Stimulated activated CD8-positive, alpha-beta memory T cell treated with anti-CD3 and anti-CD28 coated beads, Interleukin-2, amount 100 ng/mL, for 1 hour (primary cell): ENCODE measurements around the gene NKIRAS2.

ENCODE experiments used
- DNase-seq, 2 donors: peaks; one replicate each; pipeline ENCODE4 v3.0.0-alpha.2; 2020; ENCODE audit warnings: low read depth in 2 of 2

The NKIRAS2 gene

GRCh38 chr17:42055027-42055426 is 35.1 kb downstream of the NKIRAS2 start:
- no peak for DNase-seq

DNA sequence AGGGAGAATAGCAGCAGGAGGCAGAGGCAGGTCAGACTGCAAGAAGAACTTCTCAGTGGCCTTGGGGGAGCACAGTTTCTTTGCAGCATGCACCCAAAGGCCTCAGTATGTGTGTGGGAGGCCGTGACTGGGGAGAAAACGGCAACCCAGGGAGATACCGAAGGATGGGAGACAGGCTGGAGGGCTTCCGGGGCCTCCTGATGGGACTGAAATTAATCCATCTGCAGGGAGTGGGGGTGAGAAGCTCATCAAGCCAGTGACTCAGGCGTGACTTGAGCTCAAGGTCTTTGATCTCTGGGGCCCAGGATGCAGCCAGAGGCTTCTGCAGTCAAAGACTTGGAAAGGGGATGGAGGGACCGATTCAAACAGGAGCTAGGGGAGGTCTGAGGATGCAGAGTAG is 35.6 kb downstream of the NKIRAS2 start:
- no peak for DNase-seq

DNA sequence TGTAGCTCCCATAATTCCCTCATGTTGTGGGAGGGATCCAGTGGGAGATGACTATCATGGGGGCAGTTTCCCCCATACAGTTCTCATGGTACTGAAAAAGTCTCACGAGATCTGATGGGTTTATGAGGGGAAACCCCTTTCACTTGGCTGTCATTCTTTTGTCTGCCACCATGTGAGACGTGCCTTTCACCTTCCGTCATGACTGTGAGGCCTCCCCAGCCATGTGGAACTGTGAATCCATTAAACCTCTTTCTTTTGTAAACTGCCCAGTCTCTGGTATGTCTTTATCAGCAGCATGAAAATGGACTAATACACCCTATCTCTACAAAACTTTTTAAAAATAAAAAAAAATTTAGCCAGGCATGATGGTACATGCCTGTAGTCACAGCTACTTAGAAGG is 36.7 kb downstream of the NKIRAS2 start:
- no peak for DNase-seq

DNA sequence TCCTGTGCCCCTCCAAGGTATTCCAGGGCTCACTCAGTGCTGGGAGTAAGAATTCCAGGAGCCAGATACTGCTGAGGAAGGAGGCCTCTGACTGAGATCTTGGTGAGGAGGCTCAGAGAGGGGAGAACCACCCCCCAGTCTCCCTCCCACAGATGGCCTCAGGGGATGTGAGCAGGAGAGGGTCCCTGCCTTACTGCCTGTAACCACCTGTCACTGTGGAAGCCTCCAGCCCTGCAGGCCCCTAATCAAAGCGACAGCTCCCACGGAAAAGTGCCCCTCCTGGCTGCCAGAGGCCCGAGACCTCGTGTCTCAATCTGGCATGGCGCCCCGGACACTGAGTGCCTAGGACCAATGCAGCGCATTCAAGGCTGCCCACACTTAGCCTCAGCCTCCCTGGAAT is 38.2 kb downstream of the NKIRAS2 start:
- no peak for DNase-seq

- no peak for DNase-seq
Measured at GRCh38 chr17:42059815-42060214, 39.9 kb downstream of the NKIRAS2 start.

DNA sequence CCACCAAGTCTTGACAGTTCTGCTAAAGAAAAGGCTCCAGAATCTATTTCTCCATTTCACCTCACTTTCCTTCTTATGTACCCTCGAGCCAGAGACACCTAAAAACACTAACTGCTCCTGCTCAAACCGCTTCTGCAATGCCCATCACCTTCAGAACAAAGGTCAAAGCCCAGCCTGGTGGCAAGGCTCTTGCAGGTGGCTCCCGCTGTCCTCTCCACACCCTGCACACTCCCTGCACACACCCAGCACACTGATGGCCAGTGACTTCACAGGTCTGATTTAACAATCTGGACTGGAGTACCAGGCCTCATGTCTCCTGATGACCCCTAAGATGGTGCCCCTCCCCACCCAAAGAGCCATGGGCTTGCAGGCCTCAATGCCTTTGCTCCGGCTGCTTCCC is 40.3 kb downstream of the NKIRAS2 start:
- DNase-seq, result no peak

DNA sequence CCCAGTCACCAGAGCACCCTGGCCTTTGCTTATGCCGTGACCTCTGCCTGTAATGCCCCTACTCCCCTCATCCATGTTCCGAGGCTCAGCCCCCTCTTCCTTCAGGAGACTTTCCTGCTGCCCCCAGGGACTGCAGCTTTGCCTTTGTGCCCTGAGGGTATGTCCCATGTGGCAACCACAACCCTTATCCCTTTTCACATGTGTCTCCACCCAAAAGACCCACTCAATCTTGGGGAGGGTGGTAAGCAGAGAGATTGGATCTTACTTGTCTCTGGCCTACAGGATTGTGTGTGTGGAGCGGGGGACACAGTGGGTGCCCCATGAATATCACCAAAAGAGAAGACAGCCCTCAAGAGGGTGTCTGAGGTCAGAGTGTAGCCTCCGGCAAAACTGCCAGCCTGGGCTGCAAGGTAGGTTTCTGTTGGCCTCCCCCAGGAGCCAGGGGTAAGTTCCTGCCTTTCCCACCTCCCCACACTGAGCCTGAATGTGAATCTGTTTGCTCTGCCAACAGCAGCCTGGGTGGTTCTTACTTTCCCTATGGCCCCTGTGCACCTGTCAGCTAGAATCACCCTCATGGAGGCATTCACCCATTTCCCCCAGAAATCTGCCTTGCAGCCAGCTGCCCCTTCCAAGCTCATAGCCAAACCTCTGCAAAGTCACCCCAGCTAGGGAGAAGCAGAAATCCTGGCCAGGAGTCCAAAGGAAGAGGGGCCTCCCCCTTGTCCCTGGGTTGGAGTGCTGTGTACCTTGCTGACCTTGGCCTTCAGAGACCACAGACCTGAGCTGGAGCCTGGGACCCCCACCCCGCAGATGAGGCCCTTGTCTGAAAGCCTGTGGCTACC is 42.0 kb downstream of the NKIRAS2 start:
- no peak for DNase-seq

DNA sequence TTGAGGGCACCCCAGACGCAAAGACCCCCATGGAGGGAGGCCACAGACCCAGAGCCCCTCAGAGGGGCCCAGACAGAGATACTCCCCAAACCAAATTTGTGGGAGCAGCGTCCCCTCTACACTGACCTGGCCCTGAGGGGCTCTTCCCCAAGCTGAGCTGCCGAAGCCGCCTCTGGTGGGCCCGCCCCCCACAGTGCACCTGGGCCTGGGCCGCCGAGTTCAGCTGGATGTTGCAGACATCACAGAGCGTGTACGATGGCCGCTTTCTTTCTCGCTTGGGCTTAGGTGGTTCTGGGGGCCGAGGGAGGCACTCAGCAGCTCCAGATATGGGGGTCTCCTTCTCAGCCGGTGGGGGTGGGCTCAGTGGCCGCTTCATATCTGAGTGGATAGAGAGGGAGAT is 42.8 kb downstream of the NKIRAS2 start:
- DNase-seq, result no peak

- DNase-seq, result no peak
Measured at GRCh38 chr17:42065201-42065600, 45.3 kb downstream of the NKIRAS2 start.

- peak in 1 of 2 donors; percentile 40 for DNase-seq
Measured at GRCh38 chr17:42067371-42068091, 47.6 kb downstream of the NKIRAS2 start.

- DNase-seq, result no peak
Measured at GRCh38 chr17:42068979-42069378, 49.1 kb downstream of the NKIRAS2 start.

GRCh38 chr17:42071810-42072209 is 51.9 kb downstream of the NKIRAS2 start:
- no peak for DNase-seq

GRCh38 chr17:42072323-42073187 is 52.7 kb downstream of the NKIRAS2 start:
- no peak for DNase-seq
